IPS DF 4.7 (cell line): ENCODE data around the gene FLNB.
"Not testable (repeated sequence)": the region's sequence is repeated elsewhere in the genome, so short reads cannot be mapped to it uniquely, and the experiment has no call there.

ENCODE experiments used
- DNase-seq: peaks from one replicate; pipeline ENCODE4 v3.0.0-alpha.2; 2013; ENCODE audit warnings: low spot score; ENCODE audit errors: extremely low read depth

FLNB gene

GRCh38 chr3:57978316-57978715, 29.9 kb upstream of the FLNB start:
- DNase-seq, result no peak

- no peak for DNase-seq
Measured at GRCh38 chr3:57980416-57980815, 27.8 kb upstream of the FLNB start.

- DNase-seq, result no peak
Measured at GRCh38 chr3:57981483-57982087, 26.6 kb upstream of the FLNB start.

- DNase-seq, result no peak
Measured at GRCh38 chr3:57982561-57983243, 25.5 kb upstream of the FLNB start.

- no peak for DNase-seq
Measured at GRCh38 chr3:57983734-57984518, 24.3 kb upstream of the FLNB start.

GRCh38 chr3:57985176-57985983, 22.8 kb upstream of the FLNB start:
- DNase-seq, result no peak

DNA sequence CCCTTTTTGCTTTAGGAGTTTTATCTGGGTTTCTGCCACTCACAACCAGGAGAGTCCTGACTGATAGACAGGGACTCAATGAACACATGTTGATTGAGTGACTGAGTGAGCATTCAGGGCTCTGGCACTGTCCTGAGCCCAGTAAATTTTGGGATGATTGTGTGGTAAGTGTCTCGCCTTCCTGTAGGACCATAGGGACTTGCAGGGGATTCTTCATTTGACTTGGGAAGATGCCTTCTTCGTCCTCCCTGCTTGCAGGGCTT, 22.3 kb upstream of the FLNB start:
- no peak for DNase-seq

DNA sequence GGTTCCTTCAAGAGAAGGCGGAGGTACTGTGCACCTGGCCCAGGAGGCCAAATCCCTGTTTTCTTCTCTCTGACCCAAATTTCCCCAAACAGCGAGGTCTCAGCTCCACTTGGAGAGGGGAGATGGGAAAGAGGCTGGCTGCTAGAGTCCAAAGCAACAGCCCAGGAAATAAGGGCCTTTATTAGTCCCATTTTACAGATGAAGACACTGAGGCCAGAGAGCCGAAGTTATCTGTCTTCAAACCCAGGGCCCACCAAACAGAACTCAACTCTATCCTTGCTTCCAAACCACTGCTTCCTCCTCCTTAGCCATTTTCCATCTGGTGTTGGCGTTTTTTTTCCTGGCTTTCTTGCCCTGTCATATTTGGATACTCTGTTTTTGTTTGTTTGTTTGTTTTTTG, 22.0 kb upstream of the FLNB start:
- no peak for DNase-seq

- not testable (repeated sequence) for DNase-seq
Measured at GRCh38 chr3:57989198-57989597, 19.0 kb upstream of the FLNB start.

- DNase-seq, result no peak
Measured at GRCh38 chr3:57989646-57990045, 18.6 kb upstream of the FLNB start.

DNA sequence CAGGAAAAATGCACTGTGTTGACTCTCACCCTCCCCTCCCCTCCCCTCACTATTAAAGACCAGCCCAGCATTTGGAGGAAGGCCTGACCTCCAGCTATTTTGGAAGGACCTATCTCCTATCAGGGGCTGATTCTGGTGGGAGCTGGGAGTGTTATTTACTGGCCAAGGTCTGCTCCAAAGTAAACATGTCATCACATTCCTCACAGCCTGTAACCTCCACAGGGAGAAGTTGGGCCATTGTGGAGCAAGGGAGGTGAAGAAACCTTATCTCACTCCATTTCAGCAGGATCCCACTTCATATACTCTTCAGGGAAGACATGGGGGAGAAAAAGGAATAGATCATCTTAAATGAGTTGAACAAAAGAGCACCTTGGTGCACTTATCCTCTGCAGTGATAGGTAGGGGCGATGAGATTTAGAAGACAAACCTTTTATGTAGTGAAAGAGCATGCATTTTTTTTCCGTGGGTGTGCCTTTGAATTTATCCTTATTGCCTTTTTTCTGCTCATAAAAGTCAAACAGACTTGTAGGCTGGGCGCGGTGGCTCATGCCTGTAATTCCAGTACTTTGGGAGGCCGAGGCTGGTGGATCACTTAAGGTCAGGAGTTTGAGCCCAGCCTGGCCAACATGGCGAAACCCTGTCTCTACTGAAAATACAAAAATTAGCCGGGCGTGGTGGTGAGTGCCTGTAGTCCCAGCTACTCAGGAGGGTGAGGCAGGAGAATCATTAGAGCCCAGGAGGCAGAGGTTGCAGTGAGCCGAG, 15.6 kb upstream of the FLNB start:
- no peak for DNase-seq

- DNase-seq, result no peak
Measured at GRCh38 chr3:57998366-57999283, 9.6 kb upstream of the FLNB start.

GRCh38 chr3:57999417-58000115, 8.7 kb upstream of the FLNB start:
- DNase-seq, result no peak

- no peak for DNase-seq
Measured at GRCh38 chr3:58000306-58001085, 7.7 kb upstream of the FLNB start.

DNA sequence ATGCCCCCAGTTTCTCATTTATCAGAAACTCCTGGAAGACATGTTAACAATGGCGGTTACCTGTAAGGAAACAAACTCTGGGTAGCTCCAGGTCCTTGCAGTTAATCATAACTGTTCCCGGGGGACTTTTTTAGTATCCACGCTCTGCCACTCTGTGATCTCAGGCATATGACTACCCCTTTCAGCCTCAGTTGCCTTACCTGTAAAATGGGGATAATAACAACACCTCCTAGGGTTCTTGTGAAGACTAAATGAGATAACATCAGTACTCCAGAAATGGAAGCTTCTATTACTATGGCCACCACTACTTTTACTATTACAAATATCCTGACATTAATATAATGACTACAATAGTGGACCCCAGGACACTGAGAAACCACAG, 7.1 kb upstream of the FLNB start:
- DNase-seq, result no peak

DNA sequence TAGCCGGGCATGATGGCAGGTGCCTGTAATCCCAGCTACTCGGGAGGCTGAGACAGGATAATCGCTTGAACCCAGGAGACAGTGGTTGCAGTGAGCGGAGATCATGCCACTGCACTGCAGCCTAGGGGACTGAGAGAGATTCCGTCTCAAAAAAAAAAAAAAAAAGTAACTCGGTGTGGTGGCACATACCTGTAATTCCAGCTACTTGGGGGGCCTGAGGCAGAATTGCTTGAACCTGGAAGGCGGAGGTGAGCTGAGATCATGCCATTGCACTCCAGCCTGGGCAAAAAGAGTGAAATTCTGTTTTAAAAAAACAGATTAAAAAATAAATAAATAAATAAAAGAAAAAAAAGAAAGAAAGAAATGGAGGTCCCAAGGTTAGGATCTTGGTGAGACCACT, 6.2 kb upstream of the FLNB start:
- DNase-seq, result no peak

- no peak for DNase-seq
Measured at GRCh38 chr3:58003093-58003492, 5.1 kb upstream of the FLNB start.

GRCh38 chr3:58004973-58005372, 3.2 kb upstream of the FLNB start:
- DNase-seq, result no peak

DNA sequence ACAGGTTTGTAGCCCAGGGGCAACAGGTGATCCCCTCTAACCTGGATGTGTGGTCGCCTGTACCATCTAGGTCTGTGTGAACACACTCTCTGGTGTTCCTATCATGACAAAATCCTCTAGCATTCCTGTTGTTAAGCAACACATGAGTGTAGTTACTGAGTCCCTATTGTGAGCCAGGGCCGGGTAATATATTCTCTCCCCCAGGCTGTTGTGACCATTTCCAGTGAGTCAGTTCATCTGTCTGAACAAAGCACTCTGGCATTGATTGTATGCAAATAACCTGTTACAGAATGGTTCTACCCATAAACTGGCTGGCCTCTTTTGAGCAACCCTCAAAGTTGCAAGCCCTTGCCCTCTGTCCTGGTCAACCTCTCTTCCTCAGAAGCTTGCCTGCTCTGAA, 2.6 kb upstream of the FLNB start:
- DNase-seq, result no peak
